SU-DHL-6 (cell line): Measurements from ENCODE around the gene KCTD19.
A peak's percentile ranks its signal among the peaks of the same experiment; 100 is the strongest.

Source experiments
- H2AFZ ChIP-seq: fragments of 200-600 bp; sonication (generic); 2 replicates; pipeline ENCODE4 v1.6.1; 2014; ENCODE audit warnings: low read depth, mild to moderate bottlenecking, moderate library complexity, mixed read lengths, antibody characterized with exemption, low read length; ENCODE audit not compliant: severe bottlenecking
- H3F3A ChIP-seq: fragments of 200-600 bp; shearing (Covaris generic); 2 replicates; pipeline ENCODE4 v1.6.0; 2016; ENCODE audit warnings: antibody characterized with exemption, mild to moderate bottlenecking; ENCODE audit not compliant: insufficient read depth
- H3K27ac ChIP-seq: fragments of 200-600 bp; sonication (generic); 2 replicates; pipeline ENCODE4 v1.5.1; 2016; ENCODE audit warnings: low read depth, mild to moderate bottlenecking, low read length, moderate library complexity, mixed read lengths
- H3K27me3 ChIP-seq: fragments of 200-600 bp; sonication (generic), shearing (Covaris generic); 2 replicates; pipeline ENCODE4 v1.6.0; 2014; ENCODE audit warnings: mild to moderate bottlenecking, low read length
- H3K36me3 ChIP-seq: fragments of 200-600 bp; sonication (generic); 2 replicates; pipeline ENCODE4 v1.6.1; 2014; ENCODE audit warnings: mild to moderate bottlenecking, low read length, mixed read lengths
- H3K4me2 ChIP-seq: fragments of 300-600, 200-600 bp; shearing (Covaris generic), sonication (generic); 2 replicates; pipeline ENCODE4 v1.6.0; 2014; ENCODE audit warnings: low read length, low read depth, mild to moderate bottlenecking; ENCODE audit not compliant: poor library complexity, severe bottlenecking
- H3K4me3 ChIP-seq: fragments of 200-600 bp; sonication (generic); 2 replicates; pipeline ENCODE4 v1.5.1; 2014; ENCODE audit warnings: antibody characterized with exemption, low read length, mild to moderate bottlenecking, mixed read lengths; ENCODE audit not compliant: insufficient read depth, poor library complexity, severe bottlenecking
- H3K79me2 ChIP-seq: fragments of 200-600 bp; sonication (generic); 2 replicates; pipeline ENCODE4 v1.6.1; 2014; ENCODE audit warnings: mild to moderate bottlenecking, low read length, moderate library complexity; ENCODE audit not compliant: insufficient read depth
- H3K9ac ChIP-seq: fragments of 200-600 bp; sonication (generic); 2 replicates; pipeline ENCODE4 v1.7.0; 2014; ENCODE audit warnings: mild to moderate bottlenecking, low read length
- H3K9me2 ChIP-seq: fragments of 200-600 bp; sonication (generic); replicated peaks from 2 replicates; pipeline ENCODE4 v1.6.1; 2014; ENCODE audit warnings: low read length; ENCODE audit not compliant: insufficient read depth
- H3K9me3 ChIP-seq: fragments of 200-600 bp; sonication (generic); 2 replicates; pipeline ENCODE4 v1.6.1; 2014; ENCODE audit warnings: low read length, mixed read lengths; ENCODE audit not compliant: insufficient read depth
- H4K20me1 ChIP-seq: fragments of 200-600 bp; sonication (generic); 2 replicates; pipeline ENCODE4 v1.6.1; 2014; ENCODE audit warnings: low read depth, mild to moderate bottlenecking, antibody characterized with exemption, low read length, moderate library complexity, mixed read lengths
- CTCF ChIP-seq: fragments of 200-600 bp; sonication (generic); IDR thresholded peaks from one replicate; pipeline ENCODE4 v1.5.1; 2017; ENCODE audit warnings: antibody characterized with exemption, mild to moderate bottlenecking, low read length, moderate library complexity; ENCODE audit not compliant: insufficient read depth, poor library complexity, severe bottlenecking
- EZH2phosphoT487 ChIP-seq: fragments of 200-600 bp; sonication (generic), shearing (Covaris generic); conservative IDR thresholded peaks from 2 replicates; pipeline ENCODE4 v1.6.1; 2018; ENCODE audit warnings: mild to moderate bottlenecking, antibody characterized with exemption, low read length, moderate library complexity, mixed read lengths

The KCTD19 gene

GRCh38 chr16:67246756-67247191, 79.8 kb downstream of the KCTD19 start:
- H3K4me3 ChIP-seq = peak overlapping the region; percentile 60
- H2AFZ ChIP-seq = peak overlapping the region; percentile 79
- H3K36me3 ChIP-seq = no peaks in the 10 kb centered on the region
- no peaks in the 10 kb centered on the region for H3K27me3 ChIP-seq
- no peaks in the 10 kb centered on the region for H3F3A ChIP-seq
- peak overlapping the region; percentile 77 for H3K4me2 ChIP-seq
- H3K9me3 ChIP-seq = no peaks in the 10 kb centered on the region
- H3K79me2 ChIP-seq = no peaks in the 10 kb centered on the region
- no peak overlapping the region for H3K27ac ChIP-seq
- H4K20me1 ChIP-seq = no peaks in the 10 kb centered on the region
- H3K9ac ChIP-seq = peak overlapping the region; percentile 62
- no peak for TF ChIP-seq EZH2phosphoT487
- no peak for TF ChIP-seq CTCF
- H3K9me2 ChIP-seq = no peaks in the 10 kb centered on the region

- H3K9me2 ChIP-seq = no peaks in the 10 kb centered on the region
- H3K4me3 ChIP-seq = peak overlapping the region; percentile 60
- H3K9ac ChIP-seq = peak overlapping the region; percentile 62
- H2AFZ ChIP-seq = peak overlapping the region; percentile 79
- H3K36me3 ChIP-seq = no peaks in the 10 kb centered on the region
- no peaks in the 10 kb centered on the region for H3K9me3 ChIP-seq
- no peaks in the 10 kb centered on the region for H3K27me3 ChIP-seq
- H3K79me2 ChIP-seq = no peaks in the 10 kb centered on the region
- TF ChIP-seq EZH2phosphoT487 = no peak
- no peak for TF ChIP-seq CTCF
- H3K4me2 ChIP-seq = peak overlapping the region; percentile 77
- H3F3A ChIP-seq = no peaks in the 10 kb centered on the region
- no peaks in the 10 kb centered on the region; the same call in 1 of the 2 replicates for H4K20me1 ChIP-seq
- no peak overlapping the region for H3K27ac ChIP-seq
Observed at GRCh38 chr16:67246081-67246755, 80.3 kb downstream of the KCTD19 start.

GRCh38 chr16:67245674-67246080, 80.9 kb downstream of the KCTD19 start:
- Histone ChIP-seq H2AFZ (no peak overlapping the region), H3K79me2 (no peaks in the 10 kb centered on the region), H3K27ac (no peak overlapping the region)

More at GRCh38 chr16:67245674-67246080, 80.9 kb downstream of the KCTD19 start:
- Histone ChIP-seq H3K9ac (peak overlapping the region; percentile 62; the same call in 1 of the 2 replicates), H3K4me3 (no peak overlapping the region), H3K4me2 (peak overlapping the region; percentile 77), H3F3A (no peaks in the 10 kb centered on the region), H3K9me3 (no peaks in the 10 kb centered on the region), H3K9me2 (no peaks in the 10 kb centered on the region), H4K20me1 (no peaks in the 10 kb centered on the region; the same call in 1 of the 2 replicates), H3K36me3 (no peaks in the 10 kb centered on the region), H3K27me3 (no peaks in the 10 kb centered on the region)
- TF ChIP-seq CTCF (no peak), EZH2phosphoT487 (no peak)
